Endodermal cell (in vitro differentiated cells): ENCODE results near the gene MRTFB. TPM values are rescaled to one million over a fixed set of nuclear protein-coding genes. Genes with fewer than 3 reads are reported as not detected.

ENCODE experiments used
- DNase-seq: peaks from one replicate; pipeline ENCODE4 v3.0.0-alpha.2; 2017
- H3K27ac ChIP-seq: 2 replicates; pipeline ENCODE4 v1.5.1; 2013; ENCODE audit warnings: mild to moderate bottlenecking, low read depth, low read length, moderate library complexity
- H3K27me3 ChIP-seq: 2 replicates; pipeline ENCODE4 v1.6.1; 2013; ENCODE audit warnings: mild to moderate bottlenecking, low read length, moderate library complexity; ENCODE audit not compliant: insufficient read depth, control insufficient read depth, poor library complexity, severe bottlenecking
- H3K36me3 ChIP-seq: 2 replicates; pipeline ENCODE4 v1.7.0; 2013; ENCODE audit warnings: mild to moderate bottlenecking, low read length, moderate library complexity; ENCODE audit not compliant: control insufficient read depth, insufficient read depth
- H3K4me1 ChIP-seq: one replicate; pipeline ENCODE4 v1.7.0; 2013; ENCODE audit warnings: low read length; ENCODE audit not compliant: control insufficient read depth, insufficient read depth
- H3K4me3 ChIP-seq: 2 replicates; pipeline ENCODE4 v1.5.1; 2013; ENCODE audit warnings: mild to moderate bottlenecking, low read length, moderate library complexity
- H3K9ac ChIP-seq: 2 replicates; pipeline ENCODE4 v1.6.1; 2013; ENCODE audit warnings: mild to moderate bottlenecking, low read length, moderate library complexity; ENCODE audit not compliant: poor library complexity, severe bottlenecking; ENCODE audit errors: extremely low read depth
- H3K9me3 ChIP-seq: 2 replicates; pipeline ENCODE4 v1.6.1; 2013; ENCODE audit warnings: mild to moderate bottlenecking, low read length, moderate library complexity; ENCODE audit not compliant: control insufficient read depth
- H3K27ac Mint-ChIP-seq: 2 replicates; pipeline ENCODE4 v1.8.0; 2020; ENCODE audit warnings: mixed read lengths
- H3K27me3 Mint-ChIP-seq: 2 replicates; pipeline ENCODE4 v1.8.0; 2021; ENCODE audit warnings: mild to moderate bottlenecking, mixed read lengths; ENCODE audit not compliant: insufficient read depth
- H3K36me3 Mint-ChIP-seq: 2 replicates; pipeline ENCODE4 v1.8.0; 2020; ENCODE audit warnings: low read depth, mixed read lengths
- H3K4me1 Mint-ChIP-seq: 2 replicates; pipeline ENCODE4 v1.8.0; 2020; ENCODE audit warnings: mixed read lengths
- H3K4me3 Mint-ChIP-seq: 2 replicates; pipeline ENCODE4 v1.8.0; 2020; ENCODE audit warnings: mild to moderate bottlenecking, moderate library complexity, mixed read lengths
- H3K9me3 Mint-ChIP-seq: 2 replicates; pipeline ENCODE4 v1.8.0; 2020; ENCODE audit warnings: mild to moderate bottlenecking, mixed read lengths
- WGBS, 2 experiments: methylation state at CpG; one replicate each; pipeline versions ENCODE4 v1.1.5 to v1.1.7; 2013; ENCODE audit warnings: missing lambda C conversion rate in 2 of 2, mixed read lengths in 1 of 2; ENCODE audit not compliant: insufficient coverage in 1 of 2, insufficient read length in 1 of 2; 5-methylcytosine and 5-hydroxymethylcytosine counted together
- total RNA-seq, 2 donors: library from RNA; stranded (reverse); fragmentation: NEBNext Ultra II Directional in 1 of 2; extraction: Animal tissue kit (Norgen Biotek cat#: 25700) in 1 of 2; gene quantifications; 2 replicates in 1 of 2; 3 replicates in 1 of 2; pipeline ENCODE4 v1.2.1, GENCODE V29; 2021
- TF ChIP-seq, protein P1 (sequence below): fragments of 200-600 bp; sonication (generic); conservative IDR thresholded peaks from 2 replicates; pipeline ENCODE4 v1.5.0; 2021; ENCODE audit warnings: antibody characterized with exemption, mild to moderate bottlenecking

Gene MRTFB
- total RNA-seq, 2 donors from 2014 or later = 49.4 to 58.6 TPM

DNA sequence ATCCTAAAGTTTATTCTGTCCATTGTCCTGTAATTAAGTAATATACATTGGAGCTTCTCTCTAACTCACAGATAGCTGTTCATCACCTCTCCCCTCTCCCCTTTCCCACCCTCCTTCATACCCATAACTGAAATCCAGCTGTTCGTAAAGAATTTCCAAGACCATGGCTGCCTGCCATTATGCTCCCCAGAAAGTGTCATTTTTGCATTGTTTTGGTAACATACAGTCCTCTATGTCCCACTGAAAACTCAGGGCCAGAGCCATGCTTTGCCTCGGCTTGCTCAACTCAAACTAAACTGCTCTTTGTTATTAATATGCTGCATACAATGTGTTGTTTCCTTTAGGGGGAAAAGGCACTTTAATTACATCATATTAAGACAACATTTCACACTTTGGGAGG lies 132.0 kb downstream of the MRTFB start:
- H3K9me3 Mint-ChIP-seq = no peaks in the 10 kb centered on the region
- Histone ChIP-seq H3K27ac (no peak overlapping the region), H3K9me3 (no peaks in the 10 kb centered on the region), H3K4me3 (no peak overlapping the region), H3K36me3 (no peaks in the 10 kb centered on the region), H3K27me3 (no peaks in the 10 kb centered on the region), H3K4me1 (no peaks in the 10 kb centered on the region), H3K9ac (no peak overlapping the region)
- no peaks in the 10 kb centered on the region for H3K27me3 Mint-ChIP-seq
- DNase-seq = no peak
- TF ChIP-seq, protein P1, sequence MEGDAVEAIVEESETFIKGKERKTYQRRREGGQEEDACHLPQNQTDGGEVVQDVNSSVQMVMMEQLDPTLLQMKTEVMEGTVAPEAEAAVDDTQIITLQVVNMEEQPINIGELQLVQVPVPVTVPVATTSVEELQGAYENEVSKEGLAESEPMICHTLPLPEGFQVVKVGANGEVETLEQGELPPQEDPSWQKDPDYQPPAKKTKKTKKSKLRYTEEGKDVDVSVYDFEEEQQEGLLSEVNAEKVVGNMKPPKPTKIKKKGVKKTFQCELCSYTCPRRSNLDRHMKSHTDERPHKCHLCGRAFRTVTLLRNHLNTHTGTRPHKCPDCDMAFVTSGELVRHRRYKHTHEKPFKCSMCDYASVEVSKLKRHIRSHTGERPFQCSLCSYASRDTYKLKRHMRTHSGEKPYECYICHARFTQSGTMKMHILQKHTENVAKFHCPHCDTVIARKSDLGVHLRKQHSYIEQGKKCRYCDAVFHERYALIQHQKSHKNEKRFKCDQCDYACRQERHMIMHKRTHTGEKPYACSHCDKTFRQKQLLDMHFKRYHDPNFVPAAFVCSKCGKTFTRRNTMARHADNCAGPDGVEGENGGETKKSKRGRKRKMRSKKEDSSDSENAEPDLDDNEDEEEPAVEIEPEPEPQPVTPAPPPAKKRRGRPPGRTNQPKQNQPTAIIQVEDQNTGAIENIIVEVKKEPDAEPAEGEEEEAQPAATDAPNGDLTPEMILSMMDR = no peak
- peaks cover 14% of the 10 kb centered on the region for H3K4me1 Mint-ChIP-seq
- no peak overlapping the region for H3K4me3 Mint-ChIP-seq
- H3K27ac Mint-ChIP-seq = no peak overlapping the region
- no peaks in the 10 kb centered on the region for H3K36me3 Mint-ChIP-seq
- WGBS, 2 experiments = 96% methylated on average over 2 of the region's 2 CpGs; no CpG with 5 or more reads in 1 of the 2 experiments

DNA sequence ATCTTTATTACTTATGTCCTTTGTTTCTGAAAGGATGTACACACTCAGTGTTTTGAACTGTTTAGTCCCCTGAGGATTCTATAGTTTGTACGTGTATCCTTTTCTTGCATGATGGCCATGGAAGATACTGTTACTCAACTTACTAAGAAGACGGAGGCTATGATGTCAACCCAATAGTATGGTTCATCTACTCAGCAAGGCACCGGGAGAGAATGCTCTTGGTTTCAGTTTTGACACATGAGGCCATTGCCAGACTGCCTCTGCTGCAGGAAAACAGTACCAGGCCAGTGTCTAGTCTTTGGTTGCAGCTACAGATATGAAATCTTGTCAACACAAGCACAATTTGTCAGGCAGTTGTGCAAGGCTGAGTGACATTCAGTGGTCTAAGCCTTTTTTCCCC lies 134.5 kb downstream of the MRTFB start:
- no peak overlapping the region for H3K4me3 ChIP-seq
- no peaks in the 10 kb centered on the region for H3K27me3 Mint-ChIP-seq
- no peak overlapping the region for H3K4me3 Mint-ChIP-seq
- peaks cover 6% of the 10 kb centered on the region for H3K36me3 ChIP-seq
- no peaks in the 10 kb centered on the region for H3K9me3 ChIP-seq
- no peaks in the 10 kb centered on the region for H3K36me3 Mint-ChIP-seq
- H3K4me1 Mint-ChIP-seq = peaks cover 9% of the 10 kb centered on the region
- H3K27me3 ChIP-seq = no peaks in the 10 kb centered on the region
- no peak overlapping the region for H3K27ac ChIP-seq
- no peaks in the 10 kb centered on the region for H3K4me1 ChIP-seq
- TF ChIP-seq, protein P1 = no peak
- H3K9ac ChIP-seq = no peak overlapping the region
- no peak overlapping the region for H3K27ac Mint-ChIP-seq
- WGBS, 2 experiments = 93 to 97% methylated on average over 3 of the region's 3 CpGs
- no peaks in the 10 kb centered on the region for H3K9me3 Mint-ChIP-seq
- no peak for DNase-seq

DNA sequence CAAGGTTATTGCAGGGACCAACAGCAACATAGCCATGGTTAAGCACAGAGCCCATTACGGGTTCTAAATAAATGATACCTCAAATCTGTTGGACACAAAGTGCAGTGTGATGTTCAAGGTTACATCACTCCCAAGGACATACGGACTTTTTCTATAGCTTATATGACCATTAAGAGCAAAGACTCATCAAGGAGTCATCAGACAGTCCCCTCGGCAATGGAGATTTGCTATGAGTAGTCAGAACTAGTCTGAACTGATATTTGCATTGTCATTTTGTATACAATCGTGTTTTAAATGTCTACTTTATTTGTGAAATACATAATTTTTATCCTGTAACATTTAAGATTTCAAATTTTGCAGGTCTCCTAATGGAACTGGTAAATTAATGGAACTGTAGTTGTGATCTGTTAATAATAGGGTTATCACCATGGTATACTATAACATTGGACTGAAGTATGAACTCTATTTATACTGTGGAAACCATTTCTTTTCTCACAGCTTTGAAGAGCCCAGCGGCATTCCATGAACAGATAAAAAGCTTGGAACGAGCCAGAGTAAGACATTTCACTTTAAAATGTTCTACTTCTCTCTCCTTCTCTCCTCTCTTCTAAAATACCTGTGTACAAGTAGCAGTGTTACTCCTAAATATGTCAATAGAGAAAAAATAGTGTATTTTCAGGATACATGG lies 140.9 kb downstream of the MRTFB start:
- Mint-ChIP-seq H3K27me3 (no peaks in the 10 kb centered on the region), H3K36me3 (peaks cover 21% of the 10 kb centered on the region), H3K4me1 (no peaks in the 10 kb centered on the region), H3K4me3 (no peak overlapping the region), H3K27ac (no peak overlapping the region), H3K9me3 (no peaks in the 10 kb centered on the region)
- WGBS, 2 experiments = 84 to 90% methylated on average over 2 to 5 of the region's 6 CpGs
- Histone ChIP-seq H3K27ac (no peak overlapping the region), H3K4me1 (no peaks in the 10 kb centered on the region), H3K9me3 (no peaks in the 10 kb centered on the region), H3K27me3 (no peaks in the 10 kb centered on the region), H3K36me3 (peaks cover 62% of the 10 kb centered on the region), H3K9ac (no peak overlapping the region), H3K4me3 (no peak overlapping the region)
- TF ChIP-seq, protein P1 = no peak
- no peak for DNase-seq
